ENCODE data around the gene ELOVL3.

- TF ChIP-seq POLR2A (IDR thresholded peaks at IDR 0.05) = no peak
- TF ChIP-seq CTCF (IDR thresholded peaks at IDR 0.05) = no peak
These were observed 42.9 kb downstream of the ELOVL3 start for GRCh38 chr10:102269017-102269416.
